WTC11 (cell line): ENCODE data around the gene ARHGAP6. TPM values are rescaled to one million over a fixed set of nuclear protein-coding genes. Genes with fewer than 3 reads are reported as not detected.

Experiments used
- ATAC-seq: fragments of 200-7000 bp; cut with Tn5 transposase; 2 replicates; pipeline ENCODE4 v1.10.0; 2021; ENCODE audit warnings: mild to moderate bottlenecking, moderate library complexity
- CTCF ChIA-PET: fragments of 300-600 bp; sonication (Branson Sonifier 250); formaldehyde crosslinking; loops from one replicate; lab custom pipeline; 2021; ENCODE audit warnings: antibody characterized with exemption; lab: Charles Lee
- POLR2A ChIA-PET: fragments of 350-600 bp; sonication (Branson Sonifier 250); formaldehyde crosslinking; loops from one replicate; lab custom pipeline; 2021; ENCODE audit warnings: antibody characterized with exemption; lab: Charles Lee
- DNase-seq: peaks from one replicate; pipeline ENCODE4 v3.0.0; 2021; ENCODE audit warnings: low spot score
- H3K27ac Mint-ChIP-seq: 2 replicates; pipeline ENCODE4 v1.8.0; 2021; ENCODE audit warnings: mixed read lengths
- H3K27me3 Mint-ChIP-seq: 2 replicates; pipeline ENCODE4 v1.8.0; 2021; ENCODE audit warnings: low read depth, mild to moderate bottlenecking, moderate library complexity, mixed read lengths
- H3K36me3 Mint-ChIP-seq: 2 replicates; pipeline ENCODE4 v1.8.0; 2021; ENCODE audit warnings: mixed read lengths
- H3K4me1 Mint-ChIP-seq: 2 replicates; pipeline ENCODE4 v1.8.0; 2022; ENCODE audit warnings: mixed read lengths
- H3K4me3 Mint-ChIP-seq: 2 replicates; pipeline ENCODE4 v1.8.0; 2021; ENCODE audit warnings: mild to moderate bottlenecking, moderate library complexity, mixed read lengths
- H3K9me3 Mint-ChIP-seq: 2 replicates; pipeline ENCODE4 v1.8.0; 2021; ENCODE audit warnings: mixed read lengths
- ATF3 ChIP-seq: sonication (generic); formaldehyde crosslinking; conservative IDR thresholded peaks from 2 replicates; pipeline ENCODE4 v1.8.1; 2022; ENCODE audit warnings: mild to moderate bottlenecking, missing genetic modification reagents
- E2F1 ChIP-seq: sonication (generic); formaldehyde crosslinking; IDR thresholded peaks from 2 replicates; pipeline ENCODE4 v1.8.0; 2022; ENCODE audit warnings: mild to moderate bottlenecking, missing genetic modification reagents
- ERG ChIP-seq: fragments of 250-450 bp; sonication (Bioruptor Pico); IDR thresholded peaks from 2 replicates; pipeline ENCODE4 v1.8.0; 2021; ENCODE audit warnings: mild to moderate bottlenecking
- ETV6 ChIP-seq: sonication (generic); formaldehyde crosslinking; IDR thresholded peaks from 2 replicates; pipeline ENCODE4 v1.8.1; 2022; ENCODE audit warnings: mild to moderate bottlenecking, missing genetic modification reagents
- IRF1 ChIP-seq: sonication (generic); formaldehyde crosslinking; IDR thresholded peaks from 2 replicates; pipeline ENCODE4 v1.8.0; 2023; ENCODE audit warnings: missing genetic modification reagents
- JAZF1 ChIP-seq: fragments of 250-450 bp; sonication (Bioruptor Pico); IDR thresholded peaks from 2 replicates; pipeline ENCODE4 v1.9.0; 2021; ENCODE audit warnings: moderate library complexity, mild to moderate bottlenecking, inconsistent platforms
- NR3C1 ChIP-seq: sonication (generic); formaldehyde crosslinking; conservative IDR thresholded peaks from 2 replicates; pipeline ENCODE4 v1.8.1; 2023; ENCODE audit warnings: low read depth, mild to moderate bottlenecking, missing genetic modification reagents
- PREB ChIP-seq: sonication (generic); formaldehyde crosslinking; IDR thresholded peaks from 2 replicates; pipeline ENCODE4 v1.8.1; 2022; ENCODE audit warnings: mild to moderate bottlenecking, missing genetic modification reagents, moderate library complexity, borderline replicate concordance
- RORB ChIP-seq: fragments of 250-450 bp; sonication (Bioruptor Pico); IDR thresholded peaks from 2 replicates; pipeline ENCODE4 v1.9.0; 2021; ENCODE audit warnings: mild to moderate bottlenecking
- TEAD1 ChIP-seq: sonication (generic); formaldehyde crosslinking; IDR thresholded peaks from 2 replicates; pipeline ENCODE4 v1.8.0; 2022; ENCODE audit warnings: mild to moderate bottlenecking, missing genetic modification reagents
- ZBTB21 ChIP-seq: sonication (generic); formaldehyde crosslinking; IDR thresholded peaks from 2 replicates; pipeline ENCODE4 v1.8.1; 2023; ENCODE audit warnings: mild to moderate bottlenecking, missing genetic modification reagents, borderline replicate concordance
- ZBTB43 ChIP-seq: sonication (generic); formaldehyde crosslinking; IDR thresholded peaks from 2 replicates; pipeline ENCODE4 v1.8.1; 2023; ENCODE audit warnings: mild to moderate bottlenecking, missing genetic modification reagents
- ZNF138 ChIP-seq: sonication (generic); formaldehyde crosslinking; conservative IDR thresholded peaks from 2 replicates; pipeline ENCODE4 v1.8.1; 2022; ENCODE audit warnings: mild to moderate bottlenecking, moderate library complexity, missing genetic modification reagents
- ZNF263 ChIP-seq: sonication (generic); formaldehyde crosslinking; IDR thresholded peaks from 2 replicates; pipeline ENCODE4 v1.8.1; 2022; ENCODE audit warnings: low read depth, mild to moderate bottlenecking, moderate library complexity, missing genetic modification reagents
- ZNF281 ChIP-seq: sonication (generic); formaldehyde crosslinking; IDR thresholded peaks from 2 replicates; pipeline ENCODE4 v1.8.0; 2023; ENCODE audit warnings: mild to moderate bottlenecking, missing genetic modification reagents
- ZNF423 ChIP-seq: fragments of 250-450 bp; sonication (Bioruptor Pico); IDR thresholded peaks from 2 replicates; pipeline ENCODE4 v2.1.2; 2022; ENCODE audit warnings: mild to moderate bottlenecking, moderate library complexity
- ZNF532 ChIP-seq: fragments of 250-450 bp; sonication (Bioruptor Pico); IDR thresholded peaks from 2 replicates; pipeline ENCODE4 v1.9.0; 2021; ENCODE audit warnings: mild to moderate bottlenecking, borderline replicate concordance
- ZSCAN18 ChIP-seq: fragments of 250-450 bp; sonication (Bioruptor Pico); IDR thresholded peaks from 2 replicates; pipeline ENCODE4 v2.1.2; 2022; ENCODE audit warnings: mild to moderate bottlenecking, moderate library complexity
- total RNA-seq: library from RNA; stranded (reverse); gene quantifications from 3 replicates; pipeline ENCODE4 v1.2.3, GENCODE V29; 2021

ARHGAP6 gene
- total RNA-seq, 1 experiment from 2014 or later, result 1.0 TPM

- Mint-ChIP-seq H3K27ac (no peak overlapping the region), H3K9me3 (no peaks in the 10 kb centered on the region), H3K4me1 (no peaks in the 10 kb centered on the region), H3K4me3 (no peak overlapping the region), H3K27me3 (peaks cover 6% of the 10 kb centered on the region), H3K36me3 (no peaks in the 10 kb centered on the region)
- CTCF ChIA-PET, result no interaction called here
- DNase-seq (no peak), ATAC-seq (no peak)
- POLR2A ChIA-PET, result no interaction called here
- no peak for TF ChIP-seq ATF3 (CRISPR knock-in tag)
- TF ChIP-seq JAZF1 (CRISPR knock-in tag), result no peak
- no peak for TF ChIP-seq ETV6
- TF ChIP-seq ZNF423 (CRISPR knock-in tag), result no peak
- no peak for TF ChIP-seq ZBTB21 (CRISPR knock-in tag)
- no peak for TF ChIP-seq NR3C1 (CRISPR knock-in tag)
- TF ChIP-seq TEAD1, result no peak
These were observed 314.1 kb downstream of the ARHGAP6 start for GRCh38 chrX:11351375-11352295.

GRCh38 chrX:11349661-11350337, 315.9 kb downstream of the ARHGAP6 start:
- Mint-ChIP-seq H3K27me3 (peaks cover 10% of the 10 kb centered on the region), H3K27ac (no peak overlapping the region), H3K9me3 (no peaks in the 10 kb centered on the region), H3K4me1 (peaks cover 9% of the 10 kb centered on the region; the same call in 1 of the 2 replicates), H3K36me3 (no peaks in the 10 kb centered on the region), H3K4me3 (no peak overlapping the region)
- no peak for ATAC-seq
- DNase-seq, result no peak
- POLR2A ChIA-PET, result no interaction called here
- CTCF ChIA-PET, result no interaction called here
- no peak for TF ChIP-seq ZBTB43 (CRISPR knock-in tag)
- no peak for TF ChIP-seq E2F1
- no peak for TF ChIP-seq PREB (CRISPR knock-in tag)
- TF ChIP-seq ZNF281 (CRISPR knock-in tag), result no peak
- no peak for TF ChIP-seq IRF1 (CRISPR knock-in tag)
- TF ChIP-seq RORB (CRISPR knock-in tag), result no peak
- no peak for TF ChIP-seq ZNF263 (CRISPR knock-in tag)
- TF ChIP-seq ZNF138 (CRISPR knock-in tag), result no peak
- no peak for TF ChIP-seq ZNF532 (CRISPR knock-in tag)
- no peak for TF ChIP-seq ZSCAN18 (CRISPR knock-in tag)
- TF ChIP-seq ERG (CRISPR knock-in tag), result no peak
